ENCODE results near the gene UPF3B.
A peak's percentile ranks its signal among the peaks of the same experiment; 100 is the strongest.
"Not testable (repeated sequence)": the region's sequence is repeated elsewhere in the genome, so short reads cannot be mapped to it uniquely, and the experiment has no call there.

UPF3B gene, protein sequence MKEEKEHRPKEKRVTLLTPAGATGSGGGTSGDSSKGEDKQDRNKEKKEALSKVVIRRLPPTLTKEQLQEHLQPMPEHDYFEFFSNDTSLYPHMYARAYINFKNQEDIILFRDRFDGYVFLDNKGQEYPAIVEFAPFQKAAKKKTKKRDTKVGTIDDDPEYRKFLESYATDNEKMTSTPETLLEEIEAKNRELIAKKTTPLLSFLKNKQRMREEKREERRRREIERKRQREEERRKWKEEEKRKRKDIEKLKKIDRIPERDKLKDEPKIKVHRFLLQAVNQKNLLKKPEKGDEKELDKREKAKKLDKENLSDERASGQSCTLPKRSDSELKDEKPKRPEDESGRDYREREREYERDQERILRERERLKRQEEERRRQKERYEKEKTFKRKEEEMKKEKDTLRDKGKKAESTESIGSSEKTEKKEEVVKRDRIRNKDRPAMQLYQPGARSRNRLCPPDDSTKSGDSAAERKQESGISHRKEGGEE

DNA sequence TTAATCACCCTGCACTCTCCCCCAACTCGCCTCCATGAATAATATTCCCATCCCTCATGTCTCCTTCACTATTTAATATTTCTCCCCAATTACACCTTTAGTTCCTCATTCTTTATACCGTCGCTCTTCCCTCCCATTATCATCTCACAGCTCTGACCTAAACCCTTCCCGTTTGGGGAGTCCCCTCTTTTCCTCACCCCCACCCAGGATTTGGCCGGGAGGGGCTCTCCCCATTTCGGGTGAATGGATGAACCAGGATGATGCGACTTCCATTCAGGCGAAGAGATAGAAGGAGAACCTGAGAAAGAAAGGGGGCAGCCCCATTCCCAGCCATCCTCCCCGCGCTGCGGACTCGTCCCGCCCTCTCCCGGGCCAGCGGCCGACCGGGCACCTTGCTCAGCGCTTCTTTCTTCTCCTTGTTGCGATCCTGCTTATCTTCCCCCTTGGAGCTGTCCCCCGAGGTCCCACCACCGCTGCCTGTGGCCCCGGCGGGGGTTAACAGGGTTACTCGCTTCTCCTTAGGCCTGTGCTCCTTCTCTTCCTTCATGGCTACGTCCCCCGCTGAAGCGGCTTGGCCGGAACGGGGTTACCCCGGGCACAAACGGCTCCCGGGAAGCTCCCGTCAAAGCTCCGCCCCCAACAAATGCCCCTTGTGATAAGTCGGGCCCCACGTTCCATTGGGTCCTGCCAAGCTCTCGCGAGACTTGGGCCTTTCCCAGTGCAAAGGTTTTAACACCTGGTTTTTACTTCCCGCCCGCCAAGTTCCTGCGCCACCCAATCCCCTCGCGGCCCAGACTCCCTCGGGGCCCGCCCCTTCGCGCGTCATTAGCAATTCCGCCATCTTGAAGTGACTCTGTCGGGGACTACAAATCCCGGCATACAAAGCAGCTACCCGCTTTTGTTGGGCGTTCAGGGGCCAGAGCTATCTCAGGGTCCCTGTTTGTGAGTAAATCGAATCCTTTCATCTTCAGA lies at the start of gene UPF3B:
UPF3B (minus strand) TSS at position 582 of the 972 bp plus-strand sequence; CDS start at position 547, 35 bp downstream.
- DNase-seq (ENCODE audit: insufficient read length, low spot score) (peak; percentile 48), FAIRE-seq (no peak)
- TF ChIP-seq, protein P1, sequence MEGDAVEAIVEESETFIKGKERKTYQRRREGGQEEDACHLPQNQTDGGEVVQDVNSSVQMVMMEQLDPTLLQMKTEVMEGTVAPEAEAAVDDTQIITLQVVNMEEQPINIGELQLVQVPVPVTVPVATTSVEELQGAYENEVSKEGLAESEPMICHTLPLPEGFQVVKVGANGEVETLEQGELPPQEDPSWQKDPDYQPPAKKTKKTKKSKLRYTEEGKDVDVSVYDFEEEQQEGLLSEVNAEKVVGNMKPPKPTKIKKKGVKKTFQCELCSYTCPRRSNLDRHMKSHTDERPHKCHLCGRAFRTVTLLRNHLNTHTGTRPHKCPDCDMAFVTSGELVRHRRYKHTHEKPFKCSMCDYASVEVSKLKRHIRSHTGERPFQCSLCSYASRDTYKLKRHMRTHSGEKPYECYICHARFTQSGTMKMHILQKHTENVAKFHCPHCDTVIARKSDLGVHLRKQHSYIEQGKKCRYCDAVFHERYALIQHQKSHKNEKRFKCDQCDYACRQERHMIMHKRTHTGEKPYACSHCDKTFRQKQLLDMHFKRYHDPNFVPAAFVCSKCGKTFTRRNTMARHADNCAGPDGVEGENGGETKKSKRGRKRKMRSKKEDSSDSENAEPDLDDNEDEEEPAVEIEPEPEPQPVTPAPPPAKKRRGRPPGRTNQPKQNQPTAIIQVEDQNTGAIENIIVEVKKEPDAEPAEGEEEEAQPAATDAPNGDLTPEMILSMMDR (IDR thresholded peaks at IDR 0.05; ENCODE audit: insufficient read depth, missing control alignments) = no peak

DNA sequence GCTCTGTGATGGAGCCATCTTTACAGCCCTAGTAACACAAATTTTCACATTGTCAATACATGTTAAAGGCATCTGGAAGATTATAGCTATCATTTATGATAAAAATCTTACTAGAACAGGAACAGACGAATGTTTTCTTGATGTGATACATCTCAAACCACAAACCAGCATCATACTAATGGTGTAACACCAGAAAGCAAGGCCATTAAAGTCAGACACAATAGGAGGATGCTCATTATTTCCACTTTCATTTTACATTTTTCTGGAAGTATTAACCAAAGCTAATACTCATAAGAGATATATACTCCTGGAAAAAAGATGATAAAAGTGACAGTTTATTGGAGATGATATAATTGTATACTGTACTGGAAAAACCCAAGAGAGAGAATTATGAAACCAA lies 48.2 kb upstream of the UPF3B start:
- DNase-seq (ENCODE audit: insufficient read length, low spot score) (no peak), FAIRE-seq (no peak)
- TF ChIP-seq, protein P1 (IDR thresholded peaks at IDR 0.05; ENCODE audit: insufficient read depth, missing control alignments) = no peak

DNA sequence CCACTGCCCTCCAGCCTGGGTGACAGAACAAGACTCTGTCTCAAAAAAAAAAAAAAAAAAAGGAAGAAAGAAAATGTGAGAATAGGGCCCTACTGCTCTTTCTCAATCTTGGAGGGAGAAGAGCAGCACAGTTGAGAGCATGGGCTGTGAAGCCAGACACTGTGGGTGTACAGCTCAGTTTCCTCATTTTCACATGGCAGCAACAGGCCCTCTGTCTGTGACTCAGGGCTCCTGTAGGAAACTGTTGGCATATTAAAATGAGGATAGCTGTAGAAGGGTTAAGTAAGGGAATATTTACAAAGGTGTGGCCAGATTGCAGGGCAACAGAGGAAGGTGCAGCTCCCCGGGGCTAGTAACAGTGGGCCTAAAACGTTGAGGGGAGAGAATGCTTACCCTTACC lies 46.4 kb upstream of the UPF3B start:
- FAIRE-seq (no peak), DNase-seq (ENCODE audit: insufficient read length, low spot score) (no peak)
- TF ChIP-seq, protein P1 (IDR thresholded peaks at IDR 0.05; ENCODE audit: insufficient read depth, missing control alignments) = no peak

DNA sequence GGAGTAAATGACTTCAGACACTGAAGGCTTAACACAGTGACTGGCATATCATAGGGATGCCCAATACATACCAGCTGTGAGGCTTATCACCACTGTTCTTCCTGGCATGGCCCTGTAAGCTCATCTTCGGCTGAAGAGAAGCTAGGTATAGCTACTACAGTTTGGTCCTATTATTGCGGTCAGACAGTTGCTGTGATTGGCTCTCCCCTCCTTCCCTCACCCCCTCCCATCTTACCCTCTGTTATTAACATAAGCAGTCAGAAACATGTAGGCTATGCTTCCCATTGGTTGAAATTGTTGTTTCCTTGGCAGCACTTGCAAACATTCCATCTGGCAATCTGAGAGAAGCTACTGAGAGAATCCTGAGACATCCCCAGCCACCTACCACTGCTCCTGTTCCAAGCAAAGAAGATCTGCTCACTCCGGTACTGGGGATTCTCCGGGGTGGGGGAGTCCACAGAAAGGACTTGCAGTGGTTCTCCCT lies 43.1 kb upstream of the UPF3B start, which contains the start of gene AKAP14:
AKAP14 (plus strand) TSS at position 51 of the 484 bp plus-strand sequence. CDS start 7,331 bp downstream, outside the sequence.
- peak; percentile 79 for FAIRE-seq
- TF ChIP-seq, protein P1 (IDR thresholded peaks at IDR 0.05; ENCODE audit: insufficient read depth, missing control alignments) = no peak
- no peak for DNase-seq (ENCODE audit: insufficient read length, low spot score)

DNA sequence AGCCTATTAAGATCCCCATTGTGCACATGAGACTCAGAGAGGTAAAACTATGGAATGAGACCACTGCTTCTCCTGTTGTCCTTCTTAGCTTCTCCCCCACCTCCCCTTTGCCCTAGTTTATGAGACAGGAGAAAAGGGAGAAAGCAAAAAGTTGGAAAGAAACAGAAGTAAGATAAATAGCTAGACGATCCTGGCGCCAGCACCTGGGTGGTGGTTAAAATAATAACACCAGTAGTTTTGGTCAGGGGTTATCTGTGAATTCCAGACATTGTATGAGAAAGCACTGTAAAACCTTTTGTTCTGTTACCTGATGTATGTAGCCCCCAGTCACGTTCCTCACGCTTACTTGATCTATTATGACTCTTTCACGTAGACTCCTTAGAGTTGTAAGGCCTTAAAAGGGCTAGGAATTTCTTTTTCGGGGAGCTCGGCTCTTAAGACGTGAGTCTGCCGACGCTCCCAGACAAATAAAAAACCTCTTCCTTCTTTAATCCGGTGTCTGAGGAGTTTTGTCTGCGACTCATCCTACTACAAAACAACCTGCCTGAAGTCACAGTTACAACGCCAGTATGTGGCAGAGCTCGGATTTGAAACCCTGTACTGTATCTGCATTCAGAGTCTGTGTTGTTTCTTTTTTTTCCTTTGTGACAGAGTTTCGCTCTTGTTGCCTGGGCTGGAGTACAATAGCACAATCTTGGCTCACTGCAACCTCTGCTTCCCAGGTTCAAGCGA lies 39.4 kb upstream of the UPF3B start:
- DNase-seq (ENCODE audit: insufficient read length, low spot score); FAIRE-seq: not testable (repeated sequence)

DNA sequence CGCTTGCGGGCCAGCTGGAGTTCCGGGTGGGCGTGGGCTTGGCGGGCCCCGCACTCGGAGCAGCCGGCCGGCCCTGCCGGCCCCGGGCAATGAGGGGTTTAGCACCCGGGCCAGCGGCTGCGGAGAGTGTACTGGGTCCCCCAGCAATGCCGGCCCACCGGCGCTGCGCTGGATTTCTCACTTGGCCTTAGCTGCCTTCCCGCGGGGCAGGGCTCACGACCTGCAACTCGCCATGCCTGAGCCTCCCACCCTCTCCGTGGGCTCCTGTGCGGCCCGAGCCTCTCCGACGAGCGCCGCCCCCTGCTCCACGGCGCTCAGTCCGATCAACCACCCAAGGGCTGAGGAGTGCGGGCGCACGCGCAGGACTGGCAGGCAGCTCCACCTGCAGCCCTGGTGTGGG lies 37.9 kb upstream of the UPF3B start:
- DNase-seq (ENCODE audit: insufficient read length, low spot score); FAIRE-seq: not testable (repeated sequence)

DNA sequence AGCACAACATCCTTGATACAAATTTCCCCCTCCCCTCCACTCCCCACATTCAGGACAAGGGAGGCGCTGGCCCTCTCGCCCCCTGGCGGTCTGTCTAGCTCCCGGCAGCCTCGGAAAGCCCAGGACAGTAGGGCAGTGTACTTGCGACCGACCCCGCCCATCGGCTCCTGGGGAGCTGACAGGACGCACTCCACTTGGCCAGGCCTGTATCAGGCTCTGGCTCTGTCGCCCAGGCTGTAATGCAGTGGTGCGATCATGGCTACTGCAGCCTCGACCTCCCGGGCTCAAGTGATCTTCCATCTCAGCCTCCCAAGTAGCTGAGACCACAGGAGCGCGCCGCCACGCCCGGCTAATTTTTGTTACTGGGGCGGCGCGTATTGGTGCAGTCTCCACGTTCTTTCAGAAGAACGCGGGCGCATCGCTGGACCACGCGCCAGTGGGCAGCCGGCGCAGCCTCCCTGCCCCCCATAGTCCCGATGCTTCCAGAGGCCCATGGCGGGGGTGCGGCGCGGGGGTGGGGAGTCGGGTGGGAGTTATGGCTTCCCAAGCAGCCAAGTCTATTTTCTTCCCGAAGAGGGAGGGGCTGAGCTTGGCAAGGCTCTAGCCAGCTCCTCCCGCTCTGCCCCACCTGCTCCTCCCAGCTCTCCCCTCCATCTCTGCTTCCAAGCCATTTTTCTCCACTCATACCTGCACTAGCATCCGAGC lies 35.1 kb upstream of the UPF3B start:
- no peak for DNase-seq (ENCODE audit: insufficient read length, low spot score)
- FAIRE-seq = no peak

More for the DNA sequence above, 35.1 kb upstream of the UPF3B start:
- TF ChIP-seq, protein P1 (IDR thresholded peaks at IDR 0.05; ENCODE audit: insufficient read depth, missing control alignments) = peak; percentile 55
